GM21515 (cell line): ENCODE measurements around the gene GRIK2.

Source experiments
- ATAC-seq: cut with Tn5 transposase; IDR thresholded peaks from one replicate; pipeline ENCODE4 v1.9.1; 2021; ENCODE audit not compliant: unreplicated experiment

GRIK2 gene

DNA sequence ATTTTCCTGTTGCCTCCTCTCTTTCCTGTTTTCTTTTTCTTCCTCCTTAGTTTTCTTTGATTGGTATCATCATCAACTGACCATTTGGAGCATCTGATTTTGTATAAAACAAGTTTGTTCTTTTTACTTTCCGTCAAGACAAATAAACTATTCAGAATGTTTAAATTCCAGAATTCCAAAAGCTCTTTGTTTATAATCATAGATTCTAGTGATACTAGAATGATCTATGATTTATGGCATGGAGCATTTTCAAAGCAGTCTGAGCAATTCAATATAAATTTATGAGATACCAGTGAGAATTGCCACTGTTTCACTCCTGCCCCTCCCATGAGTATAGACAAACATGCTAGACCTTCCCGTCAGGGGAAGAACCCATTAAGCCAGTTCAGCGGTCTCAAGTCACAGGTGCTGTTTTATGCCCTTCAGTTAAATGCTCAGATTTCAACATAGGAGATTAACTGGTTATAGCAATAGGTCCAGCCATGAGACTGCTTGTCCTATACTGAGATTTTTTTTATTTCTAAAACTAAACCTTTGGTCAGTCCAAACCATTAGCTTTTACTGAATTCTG is 60.7 kb downstream of the GRIK2 start:
- ATAC-seq, result no peak

DNA sequence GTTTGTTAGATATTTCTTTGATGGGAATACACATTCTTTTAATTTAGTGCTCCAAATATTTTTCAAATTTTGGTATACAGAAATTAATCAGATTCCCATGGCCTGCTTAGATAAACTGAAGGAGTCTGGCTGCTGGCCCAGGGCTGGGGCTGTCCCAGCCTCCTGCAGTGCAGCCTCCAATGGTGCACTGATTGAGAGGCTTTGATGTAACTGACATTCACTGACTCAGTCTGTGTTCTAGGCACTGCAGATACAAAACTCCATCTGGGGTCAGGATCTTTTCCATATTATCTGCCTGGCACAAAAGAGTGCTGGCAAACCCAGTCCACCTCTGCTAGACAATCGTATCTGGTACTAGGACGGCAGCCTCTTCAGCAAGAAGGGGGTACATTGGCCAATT is 64.8 kb downstream of the GRIK2 start:
- no peak for ATAC-seq

DNA sequence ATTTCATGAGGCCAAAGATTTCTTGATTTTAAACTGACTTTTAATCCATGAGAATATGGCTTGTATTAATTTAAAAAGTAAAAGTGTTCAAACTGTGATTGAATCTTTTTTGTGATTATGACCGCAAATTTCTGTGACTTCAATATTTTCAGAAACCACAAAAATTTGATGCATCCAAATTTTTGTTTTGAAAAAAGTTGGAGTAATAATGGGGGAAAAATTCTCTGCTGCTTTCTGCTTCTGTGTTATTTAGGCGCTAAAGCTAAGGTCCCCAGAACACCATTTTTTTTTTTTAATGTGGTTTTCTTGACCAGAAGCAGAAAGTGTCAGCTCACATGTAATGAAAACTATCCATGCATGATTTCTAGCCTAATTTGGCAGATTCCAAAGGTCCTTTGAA is 65.3 kb downstream of the GRIK2 start:
- ATAC-seq, result no peak

DNA sequence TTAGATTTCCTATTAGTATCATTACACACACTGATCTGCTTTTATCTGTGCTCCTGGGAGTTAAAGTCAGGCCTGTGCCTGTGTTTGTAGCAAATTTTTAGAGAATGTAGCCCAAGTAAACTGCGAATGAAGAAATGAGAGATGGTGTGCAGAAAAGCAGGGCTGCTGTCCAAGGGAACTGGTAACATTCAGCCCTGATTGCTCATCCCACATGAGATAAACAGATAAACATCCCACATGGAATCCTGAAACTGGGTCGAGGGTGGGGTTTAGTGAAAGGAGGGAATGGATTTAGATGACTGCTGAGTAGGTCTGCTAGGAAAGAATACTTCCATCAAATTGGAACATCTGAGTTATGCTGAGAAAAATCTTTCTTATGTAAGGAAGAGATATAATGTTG is 69.1 kb downstream of the GRIK2 start:
- ATAC-seq, result no peak

DNA sequence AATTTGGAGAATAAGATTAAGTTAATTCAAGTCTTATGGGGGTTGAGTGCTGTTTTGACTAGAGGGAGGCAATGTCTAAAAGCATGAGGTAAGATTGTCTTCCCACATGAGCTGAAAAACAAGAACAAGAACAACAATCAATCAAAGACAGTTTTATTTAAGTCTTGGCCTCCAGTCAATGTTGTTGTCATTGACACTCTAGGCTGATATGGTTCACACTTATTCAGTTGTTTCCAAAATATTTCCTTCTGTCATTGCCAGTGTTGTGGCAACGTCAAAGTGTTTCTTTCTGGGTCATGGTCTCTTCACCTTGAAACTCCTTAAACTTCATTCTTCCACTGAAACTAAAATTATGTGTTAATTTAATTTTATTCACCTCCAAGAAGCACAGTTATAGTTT is 72.4 kb downstream of the GRIK2 start:
- no peak for ATAC-seq

DNA sequence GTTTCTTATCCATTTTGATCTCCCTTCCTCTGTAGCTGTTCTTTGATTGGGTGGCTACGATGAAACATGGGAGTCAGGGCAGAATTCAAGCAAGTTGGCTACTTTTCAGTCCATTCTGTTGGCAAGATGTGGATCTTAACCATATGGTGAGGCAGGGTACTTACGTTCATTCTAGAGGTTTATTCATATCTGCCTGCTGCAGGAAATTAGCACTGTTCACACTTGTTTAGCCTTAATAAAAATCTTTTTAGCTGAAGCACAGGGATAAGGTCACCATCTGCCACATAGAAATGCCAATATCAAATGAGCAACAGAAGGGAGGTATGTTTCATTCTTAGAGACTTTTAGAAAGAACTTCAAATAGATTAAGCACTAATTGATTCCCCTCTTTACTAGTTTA is 83.9 kb downstream of the GRIK2 start:
- no peak for ATAC-seq

DNA sequence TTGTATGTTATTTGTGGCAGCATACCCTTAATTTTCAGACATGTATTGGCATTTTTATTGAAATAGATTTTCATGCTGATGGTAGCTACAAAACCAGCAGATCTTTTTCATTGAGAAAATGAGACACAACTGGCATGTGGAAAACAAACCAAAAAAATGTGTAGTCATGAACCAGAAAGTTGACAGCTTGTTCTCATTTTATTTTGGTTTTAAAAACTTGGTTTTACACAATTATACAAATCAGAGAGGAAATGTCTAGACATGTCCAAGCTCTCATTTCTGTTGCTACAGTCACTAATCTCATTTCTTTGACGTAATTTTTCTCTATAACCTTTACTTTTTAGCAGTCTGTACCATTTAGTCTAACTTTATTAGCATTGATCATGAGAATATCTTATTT is 85.4 kb downstream of the GRIK2 start:
- no peak for ATAC-seq

DNA sequence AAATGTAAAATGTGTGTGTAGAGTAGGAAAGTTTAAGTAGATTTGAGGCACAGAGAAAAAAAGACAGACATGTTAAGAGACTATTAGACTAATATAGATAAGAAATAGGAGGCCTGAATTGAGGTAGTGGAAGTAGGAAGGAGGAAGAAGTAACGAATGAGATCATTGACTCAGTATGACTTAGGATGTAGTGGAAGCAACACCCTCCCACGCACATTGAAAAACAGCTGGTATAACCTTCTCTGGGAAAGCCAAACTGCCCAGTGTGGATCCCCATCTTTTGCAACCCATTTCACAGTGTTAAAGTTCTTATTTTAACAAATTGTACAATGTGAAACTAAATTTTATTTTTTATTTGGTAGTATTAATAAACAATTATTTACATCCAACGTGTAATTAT is 89.1 kb downstream of the GRIK2 start:
- no peak for ATAC-seq

DNA sequence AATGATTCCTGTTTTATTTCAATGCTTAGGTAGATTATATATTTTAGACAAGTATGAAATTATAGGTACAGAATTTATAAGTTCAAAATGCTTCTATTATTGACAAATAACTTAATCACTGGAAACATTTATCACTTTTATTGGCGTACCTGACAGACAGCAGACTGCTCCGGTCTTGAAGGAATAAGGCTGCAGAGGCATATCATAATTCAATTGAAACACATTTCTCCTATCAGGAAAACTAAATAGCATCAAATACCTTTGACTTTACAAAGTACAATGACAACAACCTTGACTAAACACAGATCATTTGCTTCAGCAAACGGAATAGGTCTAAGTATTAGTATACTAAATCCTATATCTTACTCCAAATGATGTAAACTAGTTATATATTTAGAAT is 91.3 kb downstream of the GRIK2 start:
- ATAC-seq, result no peak

DNA sequence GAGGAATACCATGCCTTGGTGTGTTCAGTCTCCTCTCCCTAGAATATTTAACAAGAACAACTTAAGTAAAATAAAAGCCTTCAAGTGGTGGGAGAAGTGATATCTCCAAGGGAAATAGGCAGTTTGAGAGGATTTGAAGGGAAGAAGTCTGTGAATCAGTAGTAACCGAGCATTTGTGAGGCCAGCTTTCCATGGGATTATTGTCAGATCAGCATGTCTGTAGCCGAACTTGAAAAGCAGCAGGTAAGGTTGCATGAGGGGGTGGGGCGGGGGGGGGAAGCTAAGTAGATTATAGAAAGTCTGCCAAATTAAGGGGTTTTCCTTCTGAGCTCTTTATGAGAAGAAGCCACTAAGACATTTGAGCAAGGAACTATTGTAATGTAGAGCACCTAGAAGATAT is 92.6 kb downstream of the GRIK2 start:
- no peak for ATAC-seq

DNA sequence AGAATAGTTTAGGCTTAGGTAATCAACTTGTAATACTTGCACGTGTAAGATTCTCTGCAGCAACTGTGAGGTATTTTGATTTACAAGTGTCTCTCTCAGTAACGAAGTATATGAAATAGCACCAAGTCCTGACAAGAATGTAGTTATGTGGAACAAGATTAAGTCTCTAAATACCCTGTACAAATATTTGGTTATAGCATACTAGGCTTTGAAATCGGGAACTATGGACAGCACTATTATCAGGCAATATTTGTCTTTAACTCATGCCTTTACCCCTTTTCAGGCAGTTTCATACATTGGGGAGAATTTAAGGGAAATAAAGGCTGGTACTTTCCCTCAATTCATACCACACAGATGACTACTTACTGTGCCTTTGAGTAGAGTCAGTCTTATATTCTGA is 93.2 kb downstream of the GRIK2 start:
- no peak for ATAC-seq

DNA sequence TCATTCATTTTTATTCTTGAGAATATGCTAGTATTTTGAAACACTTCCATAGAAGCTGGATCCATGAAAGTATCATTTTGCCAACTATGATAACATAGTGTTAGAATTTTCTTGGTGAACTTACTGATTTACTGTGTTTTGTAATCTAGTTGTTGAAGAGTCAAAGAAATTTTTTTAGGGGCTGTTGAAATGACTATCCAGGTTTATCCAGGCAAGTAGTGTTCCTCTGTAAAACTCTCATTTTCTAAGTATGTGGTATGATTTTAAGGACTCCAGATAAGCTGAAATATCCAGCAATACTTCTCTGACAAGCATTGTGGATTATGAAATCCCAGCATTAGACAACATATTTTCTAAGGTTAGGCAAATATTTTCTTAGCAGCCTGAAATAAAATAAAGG is 95.9 kb downstream of the GRIK2 start:
- no peak for ATAC-seq

DNA sequence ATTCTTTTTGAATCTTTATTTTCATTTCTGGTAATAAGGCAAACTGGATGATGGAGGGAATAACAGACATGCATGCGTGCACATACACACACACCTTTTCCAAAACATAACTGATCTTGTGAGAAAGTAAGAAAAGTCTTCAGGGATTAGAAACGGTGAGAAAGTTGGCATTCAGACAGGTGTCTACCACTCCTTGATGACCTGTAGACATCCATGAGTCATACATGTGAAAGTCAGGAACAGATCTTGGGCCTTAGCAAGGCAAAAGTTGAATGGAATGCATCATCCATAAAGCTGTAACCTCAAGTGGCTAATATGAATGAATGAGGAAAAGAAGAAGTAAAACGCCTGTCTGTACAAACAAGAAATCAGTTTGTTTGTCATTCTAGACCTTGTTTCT is 97.3 kb downstream of the GRIK2 start:
- no peak for ATAC-seq

DNA sequence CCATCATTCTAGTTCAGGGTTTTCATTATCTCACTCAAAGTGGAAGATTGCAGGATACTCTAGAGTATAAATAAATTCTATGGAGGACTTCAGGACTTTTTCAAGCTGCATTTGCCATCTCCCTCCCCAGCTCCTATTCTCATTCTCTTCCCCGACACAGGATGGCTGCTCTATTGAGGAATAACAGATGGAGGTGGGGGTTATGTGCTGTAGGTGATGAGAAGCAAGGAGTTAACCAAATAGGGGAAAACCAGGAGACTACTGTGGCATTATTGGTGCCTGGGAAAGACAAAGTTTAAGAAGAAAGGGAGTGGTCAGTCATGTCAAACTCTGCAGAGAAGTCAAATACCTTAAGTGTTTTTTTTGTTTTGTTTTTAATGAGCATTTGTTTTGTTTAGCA is 109.3 kb downstream of the GRIK2 start:
- ATAC-seq, result no peak

DNA sequence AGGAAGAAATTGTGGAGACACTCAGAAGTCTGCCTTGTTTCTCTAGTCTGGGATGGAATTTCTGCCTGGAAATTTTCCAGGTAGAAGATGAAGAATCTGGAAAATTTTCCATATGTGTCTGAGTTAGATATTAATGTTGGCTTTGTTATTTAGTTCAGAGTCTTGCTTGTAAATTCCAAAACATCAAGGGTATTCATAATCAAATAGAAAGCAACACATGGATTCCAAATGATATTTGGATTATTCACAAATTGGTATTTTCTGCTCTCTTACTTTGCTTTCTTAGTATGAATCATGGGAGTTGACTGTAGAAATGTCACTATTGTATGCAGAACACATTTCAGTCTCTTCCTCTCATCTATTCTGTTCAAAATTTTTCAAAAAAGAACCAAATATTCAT is 116.0 kb downstream of the GRIK2 start:
- no peak for ATAC-seq

DNA sequence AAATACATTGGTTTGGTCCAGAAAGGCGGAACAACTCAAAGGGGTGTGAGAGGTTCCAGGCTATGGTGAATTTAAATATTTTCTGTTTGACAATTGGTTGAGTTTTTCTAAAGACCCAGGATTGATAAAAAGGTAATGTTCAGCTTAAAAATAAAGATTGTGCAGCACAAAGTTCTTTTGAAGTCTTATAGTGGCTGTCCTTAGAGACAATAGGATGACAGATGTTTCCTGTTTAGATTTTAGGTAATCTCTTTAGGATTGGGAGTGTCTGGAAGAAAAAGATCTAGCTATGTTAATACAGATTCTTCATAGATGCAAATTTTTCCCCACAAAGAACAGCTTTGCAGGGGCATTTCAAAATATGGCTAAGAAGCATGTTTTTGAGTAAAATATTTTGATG is 119.7 kb downstream of the GRIK2 start:
- no peak for ATAC-seq

DNA sequence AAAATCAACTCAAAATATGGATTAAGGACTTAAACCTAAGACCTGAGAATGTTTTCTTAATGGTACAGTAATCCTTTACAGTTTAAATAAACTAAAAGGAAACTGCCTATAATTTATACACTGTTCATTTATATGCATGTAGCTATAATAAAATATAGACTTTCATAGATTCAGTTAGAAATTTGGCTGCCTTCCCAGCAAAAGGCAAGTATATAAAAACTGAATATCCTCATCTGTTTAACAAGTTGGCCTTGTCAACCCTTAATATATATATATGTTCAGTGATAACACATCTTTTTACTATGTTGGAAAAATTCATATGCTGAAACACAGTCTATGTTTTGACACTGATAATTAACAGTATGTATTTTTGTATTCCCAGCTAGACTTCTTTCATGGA is 123.1 kb downstream of the GRIK2 start:
- ATAC-seq, result no peak

DNA sequence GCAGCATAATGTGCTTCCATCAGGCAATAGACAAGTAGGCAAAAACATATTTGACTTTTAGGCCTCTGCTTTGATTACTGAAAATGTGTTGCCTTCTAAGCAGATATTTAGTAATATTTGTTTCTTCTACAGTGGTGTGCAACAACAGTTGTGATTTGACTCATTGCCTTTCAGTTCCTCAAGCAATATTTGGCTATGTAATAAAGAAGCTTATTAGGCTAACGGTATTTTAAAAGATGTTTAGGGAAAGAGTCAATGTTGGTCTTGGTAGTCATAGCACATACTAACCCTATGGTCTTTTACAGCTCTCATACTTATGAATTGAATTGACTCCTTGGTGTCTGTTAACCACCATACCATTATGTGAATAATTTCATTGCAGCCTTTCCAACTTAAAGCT is 124.1 kb downstream of the GRIK2 start:
- no peak for ATAC-seq

DNA sequence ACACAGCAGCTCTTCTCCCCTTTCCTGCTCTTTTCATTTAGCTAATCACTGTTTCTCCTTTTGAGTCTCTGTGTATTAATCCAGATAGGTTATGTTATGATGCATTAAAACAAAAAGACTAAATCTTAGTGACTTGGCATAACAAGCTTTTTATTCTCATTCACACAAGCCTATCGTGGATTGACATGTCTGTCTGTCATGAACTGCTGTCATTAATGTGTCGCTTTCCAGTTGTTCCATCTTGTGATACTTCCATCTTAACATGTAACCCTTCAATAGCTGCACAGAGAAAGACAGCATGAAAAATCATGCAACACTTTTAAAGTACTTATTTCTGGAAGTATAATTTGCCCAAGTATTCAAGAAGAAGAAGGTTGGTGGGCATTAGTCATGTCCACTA is 128.7 kb downstream of the GRIK2 start:
- no peak for ATAC-seq

DNA sequence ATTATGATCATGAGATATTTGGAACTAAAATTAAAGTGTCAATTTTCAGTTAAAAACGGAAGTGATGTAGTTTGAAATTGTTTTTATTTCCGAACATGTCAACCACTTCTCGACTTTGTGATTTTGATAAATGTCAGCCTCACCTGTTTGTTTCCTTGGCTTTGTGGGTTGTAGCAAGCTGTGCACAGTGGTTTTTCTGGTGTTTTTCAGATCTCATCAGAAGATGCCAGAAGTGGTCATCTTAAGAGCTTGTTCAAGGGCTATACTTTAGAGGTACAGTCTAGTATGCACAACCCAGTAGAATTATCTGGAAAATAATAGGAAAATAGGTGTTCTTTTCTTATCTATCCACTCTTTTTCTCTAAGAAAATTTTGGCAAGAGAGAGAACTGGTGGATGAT is 134.0 kb downstream of the GRIK2 start:
- no peak for ATAC-seq

DNA sequence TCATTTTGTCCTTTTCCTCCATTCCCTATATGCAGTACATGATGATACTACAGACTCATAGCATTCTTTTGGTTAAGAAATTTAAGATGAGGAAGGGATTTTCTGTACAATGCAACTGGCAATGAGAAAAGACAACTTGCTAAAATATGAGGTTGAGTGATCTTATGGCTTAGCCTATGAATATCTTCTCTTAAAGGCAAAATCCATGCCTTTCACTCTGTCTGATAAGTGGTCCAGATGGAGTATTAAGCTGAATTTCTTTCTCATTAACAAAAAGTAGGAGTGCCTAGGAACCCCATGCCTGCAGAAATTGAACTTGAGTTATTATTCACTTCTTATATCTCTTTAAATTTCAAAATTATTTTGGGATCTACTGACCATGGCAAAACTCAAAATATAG is 135.3 kb downstream of the GRIK2 start:
- no peak for ATAC-seq

DNA sequence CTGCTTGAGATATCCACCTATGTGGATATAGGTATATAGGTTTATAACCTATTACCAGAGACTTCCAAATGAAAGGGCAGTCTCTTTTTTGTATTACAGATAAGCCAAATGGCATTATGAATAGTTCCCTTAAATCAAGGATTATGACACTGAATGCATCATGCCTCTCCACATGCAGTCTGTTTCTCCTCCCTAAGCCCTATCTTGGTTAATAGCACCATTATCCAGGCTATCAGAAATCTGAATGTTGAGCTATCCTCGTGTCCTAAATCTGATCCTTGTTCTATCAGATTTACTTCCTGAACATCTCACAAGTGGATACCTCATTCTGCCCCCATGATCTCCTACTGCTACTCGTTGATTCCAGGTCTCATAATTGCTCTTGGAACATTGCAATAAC is 138.0 kb downstream of the GRIK2 start:
- no peak for ATAC-seq

DNA sequence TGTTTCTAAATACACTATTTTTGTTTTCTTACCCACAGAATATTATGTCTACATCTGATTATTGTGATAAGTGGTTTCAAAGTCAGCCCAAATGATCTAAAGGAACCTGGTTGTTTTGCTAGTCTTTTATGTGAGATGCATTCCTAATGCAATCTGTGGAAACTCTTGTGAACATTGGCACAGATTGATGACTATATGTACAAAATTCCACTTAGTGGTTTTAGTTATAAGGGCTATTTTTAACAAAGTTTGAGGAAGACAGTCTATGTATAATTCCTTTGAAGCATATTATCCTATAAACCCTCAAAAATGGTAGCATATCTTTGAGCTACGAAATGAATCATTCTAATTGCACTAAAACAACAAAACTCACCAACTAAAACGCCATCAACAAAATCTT is 140.9 kb downstream of the GRIK2 start:
- no peak for ATAC-seq

DNA sequence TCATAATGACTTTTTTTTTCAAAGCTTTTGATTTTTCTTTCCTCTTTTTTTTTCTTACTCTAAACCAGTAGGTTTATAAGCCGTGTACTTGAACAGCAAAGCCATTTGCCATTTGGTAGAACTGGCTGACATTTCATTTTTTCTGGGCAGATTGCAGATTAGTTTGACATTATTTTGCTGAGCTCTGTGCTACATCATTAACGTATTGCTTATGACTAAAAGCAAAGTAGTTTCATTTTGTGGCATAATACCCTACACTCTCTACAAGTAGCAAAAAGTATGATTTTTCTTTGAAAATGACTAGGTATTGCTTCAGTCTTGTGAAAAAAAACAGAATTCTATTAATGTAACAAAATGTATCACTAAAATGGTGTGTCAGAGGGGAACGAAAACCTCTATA is 141.3 kb downstream of the GRIK2 start:
- no peak for ATAC-seq
